ENCODE measurements around the gene SMARCAL1. TPM values are rescaled to one million over a fixed set of nuclear protein-coding genes. Genes with fewer than 3 reads are reported as not detected.

SMARCAL1 gene
- total RNA-seq, 1 donor from 2014 or later = 11.4 TPM

Other genes starting within 250 kb of the SMARCAL1 start
- 8.7 TPM for gene MARCHF4, start 40.0 kb upstream of the SMARCAL1 start, total RNA-seq
- 3,318 TPM for gene RPL37A, start 86.4 kb downstream of the SMARCAL1 start, total RNA-seq
- 213 TPM for gene IGFBP2, start 220.9 kb downstream of the SMARCAL1 start, total RNA-seq